ENCODE results near the gene TOP3A. TPM values are rescaled to one million over a fixed set of nuclear protein-coding genes. Genes with fewer than 3 reads are reported as not detected.
"Not testable (repeated sequence)": the region's sequence is repeated elsewhere in the genome, so short reads cannot be mapped to it uniquely, and the experiment has no call there.

The TOP3A gene
- total RNA-seq, 4 donors from 2014 or later: 22.9 to 47.2 (median 27.5) TPM

DNA sequence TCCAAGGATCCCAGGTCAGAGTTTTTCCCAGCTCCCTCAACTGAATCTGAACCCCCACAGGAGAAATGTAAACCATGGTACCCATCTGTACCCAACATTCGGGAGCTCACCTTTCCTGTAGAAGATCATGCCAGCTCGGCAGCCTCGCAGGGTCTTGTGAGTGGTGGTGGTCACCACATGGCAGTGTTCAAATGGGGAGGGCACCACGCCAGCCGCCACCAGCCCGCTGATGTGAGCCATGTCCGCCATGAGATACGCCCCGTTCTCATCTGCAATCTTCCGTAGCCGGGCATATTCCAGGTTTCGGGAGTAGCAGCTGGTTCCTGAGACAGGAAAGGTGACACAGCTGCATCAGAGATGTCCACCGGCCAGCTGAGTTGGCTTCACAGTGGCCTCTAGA, 25.1 kb upstream of the TOP3A start:
- no peak for DNase-seq (ENCODE audit: low spot score in 2 of 2)
- no peaks in the 10 kb centered on the region for H3K9me3 ChIP-seq
- H3K4me3 ChIP-seq: no peak overlapping the region
- H3K4me1 ChIP-seq: no peaks in the 10 kb centered on the region
- TF ChIP-seq EP300 (IDR thresholded peaks at IDR 0.05) (no peak), POLR2A (IDR thresholded peaks at IDR 0.05) (no peak), POLR2AphosphoS5 (IDR thresholded peaks at IDR 0.05) (no peak)
- TF ChIP-seq, protein P1, sequence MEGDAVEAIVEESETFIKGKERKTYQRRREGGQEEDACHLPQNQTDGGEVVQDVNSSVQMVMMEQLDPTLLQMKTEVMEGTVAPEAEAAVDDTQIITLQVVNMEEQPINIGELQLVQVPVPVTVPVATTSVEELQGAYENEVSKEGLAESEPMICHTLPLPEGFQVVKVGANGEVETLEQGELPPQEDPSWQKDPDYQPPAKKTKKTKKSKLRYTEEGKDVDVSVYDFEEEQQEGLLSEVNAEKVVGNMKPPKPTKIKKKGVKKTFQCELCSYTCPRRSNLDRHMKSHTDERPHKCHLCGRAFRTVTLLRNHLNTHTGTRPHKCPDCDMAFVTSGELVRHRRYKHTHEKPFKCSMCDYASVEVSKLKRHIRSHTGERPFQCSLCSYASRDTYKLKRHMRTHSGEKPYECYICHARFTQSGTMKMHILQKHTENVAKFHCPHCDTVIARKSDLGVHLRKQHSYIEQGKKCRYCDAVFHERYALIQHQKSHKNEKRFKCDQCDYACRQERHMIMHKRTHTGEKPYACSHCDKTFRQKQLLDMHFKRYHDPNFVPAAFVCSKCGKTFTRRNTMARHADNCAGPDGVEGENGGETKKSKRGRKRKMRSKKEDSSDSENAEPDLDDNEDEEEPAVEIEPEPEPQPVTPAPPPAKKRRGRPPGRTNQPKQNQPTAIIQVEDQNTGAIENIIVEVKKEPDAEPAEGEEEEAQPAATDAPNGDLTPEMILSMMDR (IDR thresholded peaks at IDR 0.05): no peak
- 99% methylated on average over 12 of the region's 13 CpGs for whole genome bisulfite sequencing
- H3K27ac ChIP-seq: no peak overlapping the region
- H3K36me3 ChIP-seq: peaks cover 72% of the 10 kb centered on the region
- H3K27me3 ChIP-seq: no peaks in the 10 kb centered on the region

DNA sequence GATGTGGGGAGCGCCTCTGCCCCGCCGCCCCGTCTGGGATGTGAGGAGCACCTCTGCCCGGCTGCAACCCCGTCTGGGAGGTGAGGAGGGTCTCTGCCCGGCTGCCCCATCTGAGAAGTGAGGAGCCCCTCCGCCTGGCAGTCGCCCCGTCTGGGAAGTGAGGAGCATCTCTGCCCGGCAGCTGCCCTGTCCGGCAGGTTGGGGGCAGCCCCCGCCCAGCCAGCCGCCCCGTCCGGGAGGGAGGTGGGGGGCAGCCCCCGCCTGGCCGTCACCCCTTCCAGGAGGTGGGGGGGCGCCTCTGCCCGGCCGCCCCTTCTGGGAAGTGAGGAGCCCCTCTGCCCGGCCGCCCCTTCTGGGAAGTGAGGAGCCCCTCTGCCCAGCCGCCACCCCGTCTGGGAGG, 23.4 kb upstream of the TOP3A start:
- not testable (repeated sequence) for H3K9me3 ChIP-seq; H3K27me3 ChIP-seq; DNase-seq (ENCODE audit: low spot score in 2 of 2); H3K4me1 ChIP-seq; H3K27ac ChIP-seq; H3K4me3 ChIP-seq
- WGBS: 99% methylated on average over 9 of the region's 25 CpGs
- peaks cover 85% of the 10 kb centered on the region for H3K36me3 ChIP-seq

DNA sequence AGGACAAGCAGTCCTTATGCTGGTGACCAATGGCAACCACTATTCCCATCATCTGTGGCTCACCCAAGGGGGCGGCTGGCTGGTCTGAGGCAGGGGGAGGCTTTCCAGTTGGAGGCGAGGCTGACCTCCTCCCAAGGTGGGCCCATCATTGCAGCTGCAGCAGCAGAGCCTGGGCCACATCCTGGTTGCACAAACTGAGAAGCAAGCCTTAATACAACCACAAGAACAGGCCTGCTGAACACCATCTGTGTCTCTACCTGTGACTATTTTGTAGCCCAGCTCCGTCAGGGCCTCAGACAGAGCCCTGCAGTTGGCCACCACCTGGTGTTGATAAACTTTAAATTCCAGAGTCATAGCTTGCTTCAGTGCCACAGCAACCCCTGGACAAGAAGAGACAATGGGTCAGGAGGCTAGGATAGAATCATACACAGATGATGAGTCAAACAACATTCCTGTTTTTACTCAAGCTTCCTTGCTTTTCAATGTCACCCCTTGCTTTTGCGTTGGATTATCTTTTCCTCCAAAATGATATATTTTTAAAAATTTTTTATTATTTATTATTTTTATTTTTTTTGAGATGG, 18.2 kb upstream of the TOP3A start:
- WGBS: 68% methylated on average over 2 of the region's 4 CpGs
- no peak overlapping the region for H3K27ac ChIP-seq
- no peaks in the 10 kb centered on the region for H3K27me3 ChIP-seq

DNA sequence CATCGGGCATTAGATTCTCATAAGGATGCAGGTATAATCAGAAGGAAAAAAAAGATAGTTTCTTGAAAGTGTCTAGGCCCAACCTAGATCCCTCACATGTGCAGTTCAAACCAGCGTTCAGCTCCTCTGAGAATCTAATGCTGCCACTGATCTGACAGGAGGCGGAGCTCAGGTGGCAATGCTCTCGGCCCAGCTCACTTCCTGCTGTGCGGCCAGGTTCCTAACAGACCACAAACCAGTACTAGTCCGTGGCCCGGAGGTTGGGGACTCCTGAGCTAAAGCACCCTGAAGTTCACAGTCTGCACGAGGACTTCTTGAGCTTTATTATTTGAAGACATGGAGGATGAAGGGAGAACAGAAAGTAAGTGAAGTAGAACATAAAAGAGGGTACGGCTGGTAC, 17.1 kb upstream of the TOP3A start:
- no peak for DNase-seq (ENCODE audit: low spot score in 2 of 2)
- Histone ChIP-seq H3K4me1 (no peaks in the 10 kb centered on the region), H3K9me3 (no peaks in the 10 kb centered on the region), H3K27ac (no peak overlapping the region), H3K36me3 (peaks cover 98% of the 10 kb centered on the region), H3K4me3 (no peak overlapping the region), H3K27me3 (no peaks in the 10 kb centered on the region)
- TF ChIP-seq EP300 (IDR thresholded peaks at IDR 0.05) (no peak), POLR2AphosphoS5 (IDR thresholded peaks at IDR 0.05) (no peak), POLR2A (IDR thresholded peaks at IDR 0.05) (no peak)
- TF ChIP-seq, protein P1 (IDR thresholded peaks at IDR 0.05): no peak
- 87% methylated on average over 9 of the region's 9 CpGs for WGBS

More for the DNA sequence above, 18.2 kb upstream of the TOP3A start:
- no peaks in the 10 kb centered on the region for H3K4me1 ChIP-seq
- no peak for DNase-seq (ENCODE audit: low spot score in 2 of 2)
- H3K9me3 ChIP-seq: no peaks in the 10 kb centered on the region
- TF ChIP-seq EP300 (IDR thresholded peaks at IDR 0.05) (no peak), POLR2A (IDR thresholded peaks at IDR 0.05) (no peak), POLR2AphosphoS5 (IDR thresholded peaks at IDR 0.05) (no peak)
- TF ChIP-seq, protein P1 (IDR thresholded peaks at IDR 0.05): no peak
- H3K4me3 ChIP-seq: no peak overlapping the region
- H3K36me3 ChIP-seq: peaks cover 95% of the 10 kb centered on the region

DNA sequence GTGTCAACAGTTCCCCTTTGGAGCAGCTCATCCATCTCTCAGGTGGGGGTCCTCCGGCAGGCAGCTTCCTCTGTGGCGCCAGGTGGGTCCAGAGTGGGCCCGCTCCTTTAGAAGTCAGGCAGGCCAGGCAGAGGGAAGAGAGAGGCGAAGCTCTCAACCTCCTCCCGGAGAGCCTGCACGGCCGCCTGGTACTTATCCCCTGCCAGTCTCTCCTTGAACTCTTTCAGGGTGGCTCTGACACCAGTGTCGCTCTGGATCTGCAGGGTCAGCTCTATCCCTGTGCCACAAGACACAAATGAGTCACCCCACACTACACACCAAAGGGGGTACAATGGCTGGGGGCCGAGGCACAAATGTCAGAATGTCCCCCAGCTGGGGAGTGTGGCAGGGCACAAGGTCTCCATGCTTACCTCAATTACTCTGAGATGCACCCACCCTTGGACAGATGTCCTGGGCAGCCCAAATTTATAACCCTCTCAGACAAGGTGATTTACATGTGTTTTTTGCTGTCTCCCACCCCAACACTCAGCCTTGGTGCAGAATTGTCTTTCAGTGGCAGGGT, 13.9 kb upstream of the TOP3A start:
- no peak overlapping the region for H3K27ac ChIP-seq
- TF ChIP-seq EP300 (IDR thresholded peaks at IDR 0.05): no peak
- no peak for TF ChIP-seq POLR2A (IDR thresholded peaks at IDR 0.05)
- no peak for TF ChIP-seq POLR2AphosphoS5 (IDR thresholded peaks at IDR 0.05)
- TF ChIP-seq, protein P1 (IDR thresholded peaks at IDR 0.05): no peak
- WGBS: 87% methylated on average over 9 of the region's 9 CpGs
- H3K4me1 ChIP-seq: no peaks in the 10 kb centered on the region
- H3K9me3 ChIP-seq: no peaks in the 10 kb centered on the region
- peaks cover 98% of the 10 kb centered on the region for H3K36me3 ChIP-seq
- no peak overlapping the region for H3K4me3 ChIP-seq
- no peaks in the 10 kb centered on the region for H3K27me3 ChIP-seq
- no peak for DNase-seq (ENCODE audit: low spot score in 2 of 2)
